Hematopoietic multipotent progenitor cell treated with erythropoietin and hydrocortisone succinate and interleukin-3 and kit ligand, for 6 days (in vitro differentiated cells): ENCODE measurements around the gene GFPT2.
A peak's percentile ranks its signal among the peaks of the same experiment; 100 is the strongest.
"Not testable (repeated sequence)": the region's sequence is repeated elsewhere in the genome, so short reads cannot be mapped to it uniquely, and the experiment has no call there.

Source experiments
- DNase-seq: peaks from one replicate; pipeline ENCODE4 v3.0.0-alpha.2; 2015

GFPT2 gene

GRCh38 chr5:180303226-180304015 lies 49.7 kb downstream of the GFPT2 start:
- no peak for DNase-seq

- no peak for DNase-seq
These were observed 50.9 kb downstream of the GFPT2 start for GRCh38 chr5:180302256-180302655.

- DNase-seq = no peak
These were observed 51.9 kb downstream of the GFPT2 start for GRCh38 chr5:180301253-180301652.

- DNase-seq = no peak
These were observed 53.6 kb downstream of the GFPT2 start for GRCh38 chr5:180299526-180299925.

GRCh38 chr5:180299014-180299413 lies 54.1 kb downstream of the GFPT2 start:
- DNase-seq = not testable (repeated sequence)

GRCh38 chr5:180297587-180298282 lies 55.4 kb downstream of the GFPT2 start:
- DNase-seq = peak; percentile 37

- no peak for DNase-seq
These were observed 56.4 kb downstream of the GFPT2 start for GRCh38 chr5:180296771-180297170.

GRCh38 chr5:180294913-180295555 lies 58.1 kb downstream of the GFPT2 start:
- DNase-seq = no peak

- no peak for DNase-seq
These were observed 58.7 kb downstream of the GFPT2 start for GRCh38 chr5:180294411-180294810.

- DNase-seq = peak; percentile 93
These were observed 60.9 kb downstream of the GFPT2 start, which contains the start of gene MAPK9 for GRCh38 chr5:180291943-180292831. Gene MAPK9, minus strand, starts transcription at chr5:180292083. Its CDS starts 11,522 bp downstream, at chr5:180280561.

- peak; percentile 37 for DNase-seq
These were observed 61.7 kb downstream of the GFPT2 start for GRCh38 chr5:180291234-180291940.

- DNase-seq = peak; percentile 31
These were observed 62.4 kb downstream of the GFPT2 start for GRCh38 chr5:180290568-180291233.

GRCh38 chr5:180289966-180290365 lies 63.2 kb downstream of the GFPT2 start:
- no peak for DNase-seq

GRCh38 chr5:180289433-180289832 lies 63.7 kb downstream of the GFPT2 start:
- DNase-seq = no peak

GRCh38 chr5:180287868-180288267 lies 65.3 kb downstream of the GFPT2 start:
- no peak for DNase-seq

- no peak for DNase-seq
These were observed 65.7 kb downstream of the GFPT2 start for GRCh38 chr5:180287404-180287803.

GRCh38 chr5:180284149-180284548 lies 69.0 kb downstream of the GFPT2 start:
- DNase-seq = no peak

- DNase-seq = no peak
These were observed 70.0 kb downstream of the GFPT2 start for GRCh38 chr5:180283026-180283615.

GRCh38 chr5:180282281-180282680 lies 70.9 kb downstream of the GFPT2 start:
- DNase-seq = no peak

GRCh38 chr5:180281706-180282105 lies 71.4 kb downstream of the GFPT2 start:
- no peak for DNase-seq

GRCh38 chr5:180274695-180275094 lies 78.4 kb downstream of the GFPT2 start:
- DNase-seq = no peak
